Chondrocyte (in vitro differentiated cells): ENCODE measurements around the gene STRIP1. TPM values are rescaled to one million over a fixed set of nuclear protein-coding genes. Genes with fewer than 3 reads are reported as not detected.

ENCODE experiments used
- DNase-seq: peaks from one replicate; pipeline ENCODE4 v3.0.0; 2021; ENCODE audit warnings: mixed read lengths, low spot score
- H3K27ac Mint-ChIP-seq: one replicate; pipeline ENCODE4 v1.8.0; 2021; ENCODE audit warnings: mild to moderate bottlenecking, moderate library complexity, mixed read lengths; ENCODE audit not compliant: unreplicated experiment
- H3K27me3 Mint-ChIP-seq: 2 replicates; pipeline ENCODE4 v1.8.0; 2021; ENCODE audit warnings: low read depth, mixed read lengths
- H3K36me3 Mint-ChIP-seq: 2 replicates; pipeline ENCODE4 v1.8.0; 2021; ENCODE audit warnings: low read depth, mixed read lengths
- H3K4me1 Mint-ChIP-seq: 2 replicates; pipeline ENCODE4 v1.8.0; 2021; ENCODE audit warnings: low read depth, mild to moderate bottlenecking, mixed read lengths
- H3K4me3 Mint-ChIP-seq: one replicate; pipeline ENCODE4 v1.8.0; 2021; ENCODE audit warnings: mild to moderate bottlenecking, moderate library complexity, mixed read lengths; ENCODE audit not compliant: unreplicated experiment
- H3K9me3 Mint-ChIP-seq: 2 replicates; pipeline ENCODE4 v1.8.0; 2021; ENCODE audit warnings: low read depth, mixed read lengths
- total RNA-seq: library from RNA; stranded (reverse); gene quantifications from 3 replicates; pipeline ENCODE4 v1.2.1, GENCODE V29; 2021
- TF ChIP-seq, protein P1 (sequence below): fragments of 200-600 bp; sonication (generic); IDR thresholded peaks from 2 replicates; pipeline ENCODE4 v1.5.0; 2021; ENCODE audit warnings: antibody characterized with exemption, mild to moderate bottlenecking, moderate library complexity

STRIP1 gene
- total RNA-seq, 1 donor from 2014 or later: 40.2 TPM

GRCh38 chr1:110034040-110034450, 379 bp upstream of the STRIP1 start:
- H3K27ac Mint-ChIP-seq: peak overlapping the region; percentile 86
- H3K4me1 Mint-ChIP-seq: peaks cover 29% of the 10 kb centered on the region
- TF ChIP-seq, protein P1, sequence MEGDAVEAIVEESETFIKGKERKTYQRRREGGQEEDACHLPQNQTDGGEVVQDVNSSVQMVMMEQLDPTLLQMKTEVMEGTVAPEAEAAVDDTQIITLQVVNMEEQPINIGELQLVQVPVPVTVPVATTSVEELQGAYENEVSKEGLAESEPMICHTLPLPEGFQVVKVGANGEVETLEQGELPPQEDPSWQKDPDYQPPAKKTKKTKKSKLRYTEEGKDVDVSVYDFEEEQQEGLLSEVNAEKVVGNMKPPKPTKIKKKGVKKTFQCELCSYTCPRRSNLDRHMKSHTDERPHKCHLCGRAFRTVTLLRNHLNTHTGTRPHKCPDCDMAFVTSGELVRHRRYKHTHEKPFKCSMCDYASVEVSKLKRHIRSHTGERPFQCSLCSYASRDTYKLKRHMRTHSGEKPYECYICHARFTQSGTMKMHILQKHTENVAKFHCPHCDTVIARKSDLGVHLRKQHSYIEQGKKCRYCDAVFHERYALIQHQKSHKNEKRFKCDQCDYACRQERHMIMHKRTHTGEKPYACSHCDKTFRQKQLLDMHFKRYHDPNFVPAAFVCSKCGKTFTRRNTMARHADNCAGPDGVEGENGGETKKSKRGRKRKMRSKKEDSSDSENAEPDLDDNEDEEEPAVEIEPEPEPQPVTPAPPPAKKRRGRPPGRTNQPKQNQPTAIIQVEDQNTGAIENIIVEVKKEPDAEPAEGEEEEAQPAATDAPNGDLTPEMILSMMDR: no peak
- H3K4me3 Mint-ChIP-seq: peak overlapping the region; percentile 93
- H3K9me3 Mint-ChIP-seq: no peaks in the 10 kb centered on the region
- H3K36me3 Mint-ChIP-seq: peaks cover 10% of the 10 kb centered on the region
- DNase-seq: no peak
- no peaks in the 10 kb centered on the region for H3K27me3 Mint-ChIP-seq

DNA sequence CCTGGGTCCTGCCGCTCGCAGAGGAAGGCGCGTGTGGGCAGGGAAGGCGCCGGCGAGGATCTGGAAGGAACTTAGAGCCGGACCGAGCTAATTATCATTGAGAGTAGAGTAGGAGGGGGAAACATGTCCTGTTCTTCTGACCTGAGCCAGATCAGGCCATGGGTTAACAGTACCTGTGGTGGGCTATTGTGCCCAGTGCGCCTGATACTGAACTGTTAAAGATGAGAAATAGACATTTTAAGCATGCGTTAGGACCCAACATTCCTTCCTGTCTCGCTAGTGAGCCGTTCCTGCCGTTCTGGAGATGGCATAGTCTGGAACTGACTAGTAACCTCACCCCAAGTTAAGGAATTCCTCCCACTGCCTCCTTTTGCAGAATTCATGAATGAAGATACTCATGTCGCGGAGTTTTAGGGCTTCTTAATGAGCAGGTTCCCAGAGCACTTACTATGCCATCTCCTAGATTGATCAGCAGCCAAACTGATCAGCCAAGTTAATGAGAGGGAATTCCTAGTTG, 870 bp downstream of the STRIP1 start:
- H3K27me3 Mint-ChIP-seq: no peaks in the 10 kb centered on the region
- H3K4me1 Mint-ChIP-seq: peaks cover 26% of the 10 kb centered on the region
- peak overlapping the region; percentile 88 for H3K27ac Mint-ChIP-seq
- DNase-seq: no peak
- peak overlapping the region; percentile 93 for H3K4me3 Mint-ChIP-seq
- TF ChIP-seq, protein P1: no peak
- no peaks in the 10 kb centered on the region for H3K9me3 Mint-ChIP-seq
- peaks cover 17% of the 10 kb centered on the region for H3K36me3 Mint-ChIP-seq

- Mint-ChIP-seq H3K27me3 (no peaks in the 10 kb centered on the region), H3K36me3 (peaks cover 33% of the 10 kb centered on the region), H3K9me3 (no peaks in the 10 kb centered on the region), H3K27ac (no peak overlapping the region), H3K4me1 (peaks cover 26% of the 10 kb centered on the region), H3K4me3 (no peak overlapping the region)
- TF ChIP-seq, protein P1: no peak
- DNase-seq: no peak
Measured at GRCh38 chr1:110038271-110038670, 3.8 kb downstream of the STRIP1 start.

DNA sequence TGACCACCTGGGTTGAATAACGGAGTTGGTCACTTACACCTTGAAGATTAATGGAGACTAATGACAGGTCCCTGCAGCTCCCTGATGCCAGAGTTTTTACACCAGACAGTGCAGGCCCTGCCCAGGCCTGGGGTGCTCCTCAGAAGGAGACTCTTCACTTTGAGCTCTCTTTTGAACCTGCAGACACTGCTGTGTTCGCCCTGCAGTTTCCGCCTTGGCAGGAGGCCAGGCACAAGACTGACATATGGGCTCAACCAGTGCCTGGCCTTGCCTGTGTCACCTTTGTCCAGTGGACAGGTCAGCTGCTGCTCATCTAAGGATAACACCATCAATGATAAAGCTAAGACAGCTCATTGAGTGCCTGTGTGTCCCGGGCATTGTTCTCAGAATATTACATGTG, 5.2 kb downstream of the STRIP1 start:
- H3K4me3 Mint-ChIP-seq: no peak overlapping the region
- H3K27me3 Mint-ChIP-seq: no peaks in the 10 kb centered on the region
- H3K27ac Mint-ChIP-seq: no peak overlapping the region
- H3K4me1 Mint-ChIP-seq: peaks cover 19% of the 10 kb centered on the region
- TF ChIP-seq, protein P1: no peak
- H3K9me3 Mint-ChIP-seq: no peaks in the 10 kb centered on the region
- no peak for DNase-seq
- peaks cover 43% of the 10 kb centered on the region for H3K36me3 Mint-ChIP-seq

DNA sequence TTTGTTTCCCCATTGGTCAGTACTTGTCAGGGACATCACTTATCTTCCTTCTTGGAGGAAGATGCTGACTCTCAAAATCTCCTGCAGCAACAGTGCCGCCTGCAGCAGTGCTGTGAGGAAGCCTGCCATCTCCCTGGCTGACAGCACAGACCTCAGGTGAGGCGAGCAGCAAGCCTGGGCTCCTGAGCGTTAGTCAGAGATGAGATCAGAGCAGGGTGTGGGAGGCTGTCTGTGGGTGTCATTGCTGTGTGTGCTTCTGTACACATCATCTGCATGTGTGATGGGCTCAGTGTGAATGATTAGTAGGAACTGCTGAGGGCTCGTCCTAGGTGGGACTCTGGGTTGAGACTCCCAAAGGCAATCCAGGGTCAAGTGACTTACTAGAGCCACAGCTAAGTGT, 6.1 kb downstream of the STRIP1 start:
- TF ChIP-seq, protein P1: no peak
- Mint-ChIP-seq H3K27ac (no peak overlapping the region), H3K36me3 (peaks cover 46% of the 10 kb centered on the region), H3K27me3 (no peaks in the 10 kb centered on the region), H3K9me3 (no peaks in the 10 kb centered on the region), H3K4me1 (peaks cover 15% of the 10 kb centered on the region), H3K4me3 (no peak overlapping the region)
- no peak for DNase-seq
